ENCODE results near the gene TMF1.

DNA sequence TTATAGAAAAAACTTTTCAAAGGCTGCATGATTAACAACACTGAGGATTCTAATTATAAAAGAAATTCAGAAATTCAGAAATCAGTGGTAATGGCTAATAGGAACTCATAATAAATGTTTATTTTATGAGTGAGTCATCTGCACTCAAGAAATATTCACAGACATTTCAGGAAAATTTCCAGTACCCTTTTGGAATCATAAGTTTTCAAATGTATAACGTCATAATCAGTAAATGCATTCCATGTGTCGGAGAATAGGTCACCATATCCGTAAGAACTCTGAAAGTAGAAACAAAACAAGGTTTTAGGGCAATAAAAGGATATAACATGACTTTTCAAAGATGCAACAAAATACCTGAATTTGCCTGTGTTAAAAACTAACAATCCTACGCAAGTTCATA is 63.4 kb downstream of the TMF1 start:
- TF ChIP-seq SIN3A (IDR thresholded peaks at IDR 0.05; ENCODE audit: borderline replicate concordance, insufficient read depth, low read length) (no peak), FOXP2 (optimal IDR thresholded peaks at IDR 0.05; ENCODE audit: borderline replicate concordance, extremely low read depth, extremely low read length, insufficient read depth) (no peak), TAF1 (IDR thresholded peaks at IDR 0.05; ENCODE audit: borderline replicate concordance, insufficient read depth, low read length) (no peak), POLR2AphosphoS5 (IDR thresholded peaks at IDR 0.05; ENCODE audit: low read depth, low read length) (no peak)
- TF ChIP-seq, protein P1, sequence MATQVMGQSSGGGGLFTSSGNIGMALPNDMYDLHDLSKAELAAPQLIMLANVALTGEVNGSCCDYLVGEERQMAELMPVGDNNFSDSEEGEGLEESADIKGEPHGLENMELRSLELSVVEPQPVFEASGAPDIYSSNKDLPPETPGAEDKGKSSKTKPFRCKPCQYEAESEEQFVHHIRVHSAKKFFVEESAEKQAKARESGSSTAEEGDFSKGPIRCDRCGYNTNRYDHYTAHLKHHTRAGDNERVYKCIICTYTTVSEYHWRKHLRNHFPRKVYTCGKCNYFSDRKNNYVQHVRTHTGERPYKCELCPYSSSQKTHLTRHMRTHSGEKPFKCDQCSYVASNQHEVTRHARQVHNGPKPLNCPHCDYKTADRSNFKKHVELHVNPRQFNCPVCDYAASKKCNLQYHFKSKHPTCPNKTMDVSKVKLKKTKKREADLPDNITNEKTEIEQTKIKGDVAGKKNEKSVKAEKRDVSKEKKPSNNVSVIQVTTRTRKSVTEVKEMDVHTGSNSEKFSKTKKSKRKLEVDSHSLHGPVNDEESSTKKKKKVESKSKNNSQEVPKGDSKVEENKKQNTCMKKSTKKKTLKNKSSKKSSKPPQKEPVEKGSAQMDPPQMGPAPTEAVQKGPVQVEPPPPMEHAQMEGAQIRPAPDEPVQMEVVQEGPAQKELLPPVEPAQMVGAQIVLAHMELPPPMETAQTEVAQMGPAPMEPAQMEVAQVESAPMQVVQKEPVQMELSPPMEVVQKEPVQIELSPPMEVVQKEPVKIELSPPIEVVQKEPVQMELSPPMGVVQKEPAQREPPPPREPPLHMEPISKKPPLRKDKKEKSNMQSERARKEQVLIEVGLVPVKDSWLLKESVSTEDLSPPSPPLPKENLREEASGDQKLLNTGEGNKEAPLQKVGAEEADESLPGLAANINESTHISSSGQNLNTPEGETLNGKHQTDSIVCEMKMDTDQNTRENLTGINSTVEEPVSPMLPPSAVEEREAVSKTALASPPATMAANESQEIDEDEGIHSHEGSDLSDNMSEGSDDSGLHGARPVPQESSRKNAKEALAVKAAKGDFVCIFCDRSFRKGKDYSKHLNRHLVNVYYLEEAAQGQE (IDR thresholded peaks at IDR 0.05; ENCODE audit: insufficient read depth in 1 of 2, low read depth in 2 of 2, low read length in 2 of 2), result no peak
